ENCODE data around the gene FOXA2.
"Not testable (repeated sequence)": the region's sequence is repeated elsewhere in the genome, so short reads cannot be mapped to it uniquely, and the experiment has no call there.

FOXA2 gene

GRCh38 chr20:22601361-22602141, 17.2 kb upstream of the FOXA2 start:
- H3K36me3 Mint-ChIP-seq (ENCODE audit: low read depth): no peaks in the 10 kb centered on the region
- no peaks in the 10 kb centered on the region for H3K4me1 Mint-ChIP-seq (ENCODE audit: low read depth)
- H3K9me3 Mint-ChIP-seq: no peaks in the 10 kb centered on the region
- H3K27ac Mint-ChIP-seq: no peak overlapping the region
- H3K4me3 Mint-ChIP-seq: no peak overlapping the region
- peaks cover 10% of the 10 kb centered on the region for H3K27me3 Mint-ChIP-seq
- intact Hi-C loops (cut with micrococcal nuclease): no loop called here

- H3K4me3 Mint-ChIP-seq; H3K36me3 Mint-ChIP-seq (ENCODE audit: low read depth): not testable (repeated sequence)
These were observed 14.9 kb upstream of the FOXA2 start for GRCh38 chr20:22599258-22599657.

GRCh38 chr20:22597303-22597702, 12.9 kb upstream of the FOXA2 start:
- no peaks in the 10 kb centered on the region for H3K36me3 Mint-ChIP-seq (ENCODE audit: low read depth)
- intact Hi-C loops (cut with micrococcal nuclease): no loop called here
- H3K9me3 Mint-ChIP-seq: no peaks in the 10 kb centered on the region
- H3K27me3 Mint-ChIP-seq: peaks cover 27% of the 10 kb centered on the region
- no peak overlapping the region for H3K4me3 Mint-ChIP-seq
- no peak overlapping the region for H3K27ac Mint-ChIP-seq
- H3K4me1 Mint-ChIP-seq (ENCODE audit: low read depth): no peaks in the 10 kb centered on the region

More at GRCh38 chr20:22599258-22599657, 14.9 kb upstream of the FOXA2 start:
- H3K27ac Mint-ChIP-seq; H3K4me1 Mint-ChIP-seq (ENCODE audit: low read depth); H3K9me3 Mint-ChIP-seq; intact Hi-C loops (cut with micrococcal nuclease): not testable (repeated sequence)
- peaks cover 23% of the 10 kb centered on the region for H3K27me3 Mint-ChIP-seq

- Mint-ChIP-seq H3K4me3 (no peak overlapping the region), H3K9me3 (no peaks in the 10 kb centered on the region), H3K4me1 (ENCODE audit: low read depth) (no peaks in the 10 kb centered on the region), H3K36me3 (ENCODE audit: low read depth) (no peaks in the 10 kb centered on the region), H3K27ac (no peak overlapping the region), H3K27me3 (peaks cover 61% of the 10 kb centered on the region)
- intact Hi-C loops (cut with micrococcal nuclease): no loop called here
These were observed 6.3 kb upstream of the FOXA2 start for GRCh38 chr20:22590662-22591061.

GRCh38 chr20:22586645-22587310, 2.4 kb upstream of the FOXA2 start:
- H3K27me3 Mint-ChIP-seq: peaks cover 81% of the 10 kb centered on the region
- H3K36me3 Mint-ChIP-seq (ENCODE audit: low read depth): no peaks in the 10 kb centered on the region
- no peaks in the 10 kb centered on the region for H3K4me1 Mint-ChIP-seq (ENCODE audit: low read depth)
- H3K9me3 Mint-ChIP-seq: no peaks in the 10 kb centered on the region
- intact Hi-C loops (cut with micrococcal nuclease): loop anchor here (1.0 kb wide), 1 partner anchor 247 kb away; no protein-coding TSS in a partner anchor
- H3K4me3 Mint-ChIP-seq: no peak overlapping the region
- no peak overlapping the region for H3K27ac Mint-ChIP-seq

GRCh38 chr20:22585786-22586493, 1.6 kb upstream of the FOXA2 start:
- Mint-ChIP-seq H3K27me3 (peaks cover 86% of the 10 kb centered on the region), H3K9me3 (no peaks in the 10 kb centered on the region), H3K36me3 (ENCODE audit: low read depth) (no peaks in the 10 kb centered on the region), H3K27ac (no peak overlapping the region), H3K4me3 (no peak overlapping the region), H3K4me1 (ENCODE audit: low read depth) (no peaks in the 10 kb centered on the region)
- intact Hi-C loops (cut with micrococcal nuclease): loop anchor here (1.0 kb wide), 1 partner anchor 247 kb away; no protein-coding TSS in a partner anchor

- Mint-ChIP-seq H3K4me1 (ENCODE audit: low read depth) (no peaks in the 10 kb centered on the region), H3K27ac (no peak overlapping the region), H3K36me3 (ENCODE audit: low read depth) (no peaks in the 10 kb centered on the region), H3K27me3 (peaks cover 86% of the 10 kb centered on the region), H3K9me3 (no peaks in the 10 kb centered on the region), H3K4me3 (no peak overlapping the region)
- intact Hi-C loops (cut with micrococcal nuclease): no loop called here
These were observed 782 bp upstream of the FOXA2 start for GRCh38 chr20:22584922-22585785.

- no peak overlapping the region for H3K4me3 Mint-ChIP-seq
These were observed 425 bp downstream of the FOXA2 start for GRCh38 chr20:22583773-22584521.

GRCh38 chr20:22582964-22583772, 1.2 kb downstream of the FOXA2 start:
- Mint-ChIP-seq H3K4me1 (ENCODE audit: low read depth) (no peaks in the 10 kb centered on the region), H3K36me3 (ENCODE audit: low read depth) (no peaks in the 10 kb centered on the region), H3K4me3 (no peak overlapping the region), H3K9me3 (no peaks in the 10 kb centered on the region), H3K27ac (no peak overlapping the region), H3K27me3 (peaks cover 89% of the 10 kb centered on the region)
- intact Hi-C loops (cut with micrococcal nuclease): no loop called here

More at GRCh38 chr20:22583773-22584521, 425 bp downstream of the FOXA2 start:
- Mint-ChIP-seq H3K27me3 (peaks cover 89% of the 10 kb centered on the region), H3K4me1 (ENCODE audit: low read depth) (no peaks in the 10 kb centered on the region), H3K9me3 (no peaks in the 10 kb centered on the region), H3K36me3 (ENCODE audit: low read depth) (no peaks in the 10 kb centered on the region), H3K27ac (no peak overlapping the region)
- intact Hi-C loops (cut with micrococcal nuclease): no loop called here

GRCh38 chr20:22582386-22582963, 1.9 kb downstream of the FOXA2 start:
- no peaks in the 10 kb centered on the region for H3K4me1 Mint-ChIP-seq (ENCODE audit: low read depth)
- H3K27ac Mint-ChIP-seq: no peak overlapping the region
- no peaks in the 10 kb centered on the region for H3K9me3 Mint-ChIP-seq
- H3K36me3 Mint-ChIP-seq (ENCODE audit: low read depth): no peaks in the 10 kb centered on the region
- intact Hi-C loops (cut with micrococcal nuclease): no loop called here
- H3K4me3 Mint-ChIP-seq: no peak overlapping the region
- H3K27me3 Mint-ChIP-seq: peaks cover 89% of the 10 kb centered on the region

- H3K36me3 Mint-ChIP-seq (ENCODE audit: low read depth): no peaks in the 10 kb centered on the region
- H3K27me3 Mint-ChIP-seq: peaks cover 89% of the 10 kb centered on the region
- intact Hi-C loops (cut with micrococcal nuclease): no loop called here
- H3K9me3 Mint-ChIP-seq: no peaks in the 10 kb centered on the region
- no peaks in the 10 kb centered on the region for H3K4me1 Mint-ChIP-seq (ENCODE audit: low read depth)
- H3K27ac Mint-ChIP-seq: no peak overlapping the region
- no peak overlapping the region for H3K4me3 Mint-ChIP-seq
These were observed 2.7 kb downstream of the FOXA2 start for GRCh38 chr20:22581437-22582385.
